ENCODE data around the gene HTR1D.

HTR1D gene

DNA sequence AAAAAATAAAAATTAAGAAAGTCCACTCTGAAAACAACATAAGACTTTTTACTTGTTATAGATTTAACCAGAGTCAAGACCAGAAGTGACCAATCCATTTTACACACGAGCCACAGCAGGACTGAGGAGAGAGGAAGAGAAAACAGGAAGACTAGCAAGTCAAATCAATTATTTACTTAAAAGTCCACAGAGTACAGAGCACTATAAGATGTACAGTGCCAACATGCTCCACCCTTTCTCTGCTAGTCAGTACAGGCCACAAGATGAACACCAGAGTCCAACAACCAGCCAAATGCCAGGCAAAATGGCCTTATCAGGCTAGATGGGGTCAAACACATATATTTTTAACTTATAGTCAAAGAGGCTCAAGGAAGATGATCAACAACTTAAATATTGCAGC lies 68.2 kb downstream of the HTR1D start:
- DNase-seq, result peak; percentile 50

DNA sequence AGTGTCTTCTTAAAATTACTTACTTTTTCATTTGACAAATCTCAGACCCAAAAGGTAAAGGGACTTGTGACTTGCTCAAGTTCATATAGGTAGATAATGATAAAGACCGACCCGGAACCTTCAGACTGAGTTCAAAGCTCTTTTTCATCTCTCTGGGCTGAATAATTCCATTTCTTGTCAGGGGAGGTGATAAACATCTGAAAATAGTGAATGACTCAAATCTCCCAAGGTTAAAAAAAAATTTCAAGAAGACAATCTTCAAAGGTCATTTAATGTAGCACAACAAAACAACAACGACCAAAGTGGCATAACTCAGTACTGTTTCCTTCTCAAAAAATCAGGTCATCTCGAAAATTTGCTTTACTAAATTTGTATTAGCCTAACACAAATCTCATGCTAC lies 69.2 kb downstream of the HTR1D start:
- no peak for DNase-seq
